A673 (cell line): ENCODE results near the gene SMAD4.

Source experiments
- CTCF ChIP-seq: fragments of 300-800, 200-600 bp; sonication (generic); conservative IDR thresholded peaks from 2 replicates; pipeline ENCODE4 v1.5.1; 2017; ENCODE audit warnings: low read depth, mild to moderate bottlenecking, antibody characterized with exemption, low read length, moderate library complexity, mixed read lengths
- EZH2 ChIP-seq: fragments of 200-600 bp; sonication (generic); IDR thresholded peaks from 2 replicates; pipeline ENCODE4 v1.6.1; 2017; ENCODE audit warnings: borderline replicate concordance, low read depth, mild to moderate bottlenecking, mixed read lengths, antibody characterized with exemption, low read length; ENCODE audit not compliant: poor library complexity, severe bottlenecking

- TF ChIP-seq CTCF (no peak), EZH2 (no peak)
Observed at GRCh38 chr18:51038110-51038509, 8.1 kb downstream of the SMAD4 start.
